Dermis blood vessel endothelial cell (primary cell): Measurements from ENCODE around the gene LIN54. TPM values are rescaled to one million over a fixed set of nuclear protein-coding genes. Genes with fewer than 3 reads are reported as not detected.
"Not testable (repeated sequence)": the region's sequence is repeated elsewhere in the genome, so short reads cannot be mapped to it uniquely, and the experiment has no call there.

Experiments used
- DNase-seq: peaks from one replicate; pipeline ENCODE4 v3.0.0; 2010
- total RNA-seq: library from RNA; depleted of rRNA; stranded (reverse); fragments of >200 nt; gene quantifications from 2 replicates; pipeline ENCODE4 v1.2.3, GENCODE V29; 2014

Gene LIN54
- total RNA-seq = 10.9 and 16.9 TPM in 2 replicates

GRCh38 chr4:83010522-83011318, at the start of gene LIN54:
TSS of gene LIN54 (minus strand) at chr4:83010823. CDS start at chr4:82984844, 25,979 bp downstream.
- DNase-seq = peak; percentile 83

GRCh38 chr4:83054928-83055327, 44.3 kb upstream of the LIN54 start:
- peak; percentile 61 for DNase-seq

- DNase-seq = not testable (repeated sequence)
These were observed 38.2 kb upstream of the LIN54 start for GRCh38 chr4:83048781-83049180.

- DNase-seq = no peak
These were observed 36.3 kb upstream of the LIN54 start for GRCh38 chr4:83046693-83047473.

GRCh38 chr4:83043801-83044407, 33.3 kb upstream of the LIN54 start:
- no peak for DNase-seq

GRCh38 chr4:83043157-83043556, 32.5 kb upstream of the LIN54 start:
- DNase-seq = not testable (repeated sequence)

- no peak for DNase-seq
These were observed 29.6 kb upstream of the LIN54 start for GRCh38 chr4:83040269-83040668.

- DNase-seq = no peak
These were observed 26.5 kb upstream of the LIN54 start for GRCh38 chr4:83036991-83037665.

GRCh38 chr4:83034630-83035494, 24.2 kb upstream of the LIN54 start, which contains the start of gene COPS4:
TSS of gene COPS4 (plus strand) at chr4:83035183. CDS start at chr4:83035225, 42 bp downstream.
- peak; percentile 100 for DNase-seq

GRCh38 chr4:83029688-83030087, 19.1 kb upstream of the LIN54 start:
- DNase-seq = no peak

- DNase-seq = no peak
These were observed 18.4 kb upstream of the LIN54 start for GRCh38 chr4:83028976-83029375.

GRCh38 chr4:83025563-83025962, 14.9 kb upstream of the LIN54 start:
- DNase-seq = no peak

GRCh38 chr4:83024233-83024632, 13.6 kb upstream of the LIN54 start:
- no peak for DNase-seq

GRCh38 chr4:83023599-83023998, 13.0 kb upstream of the LIN54 start:
- DNase-seq = not testable (repeated sequence)

- DNase-seq = peak; percentile 17
These were observed 12.3 kb upstream of the LIN54 start for GRCh38 chr4:83022724-83023450.

- DNase-seq = no peak
These were observed 9.3 kb upstream of the LIN54 start for GRCh38 chr4:83019794-83020494.

- DNase-seq = no peak
These were observed 3.3 kb upstream of the LIN54 start for GRCh38 chr4:83013902-83014301.

GRCh38 chr4:83013420-83013867, 2.8 kb upstream of the LIN54 start:
- peak; percentile 21 for DNase-seq

- DNase-seq = peak; percentile 99
These were observed 2.2 kb upstream of the LIN54 start for GRCh38 chr4:83012687-83013419.
